GM21367 (cell line): ENCODE data around the gene AXIN1.
"Not testable (repeated sequence)": the region's sequence is repeated elsewhere in the genome, so short reads cannot be mapped to it uniquely, and the experiment has no call there.

Experiments used
- ATAC-seq: cut with Tn5 transposase; IDR thresholded peaks from one replicate; pipeline ENCODE4 v1.9.1; 2021; ENCODE audit not compliant: unreplicated experiment

The AXIN1 gene

GRCh38 chr16:381012-381788 lies 28.7 kb upstream of the AXIN1 start:
- peak; percentile 17 for ATAC-seq

GRCh38 chr16:380762-381011 lies 28.2 kb upstream of the AXIN1 start:
- ATAC-seq, result no peak

GRCh38 chr16:379961-380761 lies 27.6 kb upstream of the AXIN1 start:
- ATAC-seq, result no peak

- ATAC-seq, result no peak
These were observed 26.8 kb upstream of the AXIN1 start for GRCh38 chr16:379183-379960.

- no peak for ATAC-seq
These were observed 26.3 kb upstream of the AXIN1 start for GRCh38 chr16:378821-379182.

GRCh38 chr16:378113-378820 lies 25.7 kb upstream of the AXIN1 start:
- not testable (repeated sequence) for ATAC-seq

GRCh38 chr16:377419-377951 lies 25.0 kb upstream of the AXIN1 start:
- no peak for ATAC-seq

GRCh38 chr16:376817-377418 lies 24.4 kb upstream of the AXIN1 start:
- ATAC-seq, result no peak

- ATAC-seq, result no peak
These were observed 23.6 kb upstream of the AXIN1 start for GRCh38 chr16:375927-376816.

- no peak for ATAC-seq
These were observed 22.7 kb upstream of the AXIN1 start for GRCh38 chr16:375212-375611.

GRCh38 chr16:374616-374926 lies 22.0 kb upstream of the AXIN1 start:
- no peak for ATAC-seq

- no peak for ATAC-seq
These were observed 21.5 kb upstream of the AXIN1 start for GRCh38 chr16:373848-374615.

- ATAC-seq, result no peak
These were observed 20.6 kb upstream of the AXIN1 start for GRCh38 chr16:373020-373598.

GRCh38 chr16:372302-372983 lies 19.9 kb upstream of the AXIN1 start:
- ATAC-seq, result no peak

GRCh38 chr16:371515-372301 lies 19.2 kb upstream of the AXIN1 start:
- no peak for ATAC-seq

- ATAC-seq, result no peak
These were observed 18.5 kb upstream of the AXIN1 start for GRCh38 chr16:370979-371514.

- peak; percentile 64 for ATAC-seq
These were observed 17.9 kb upstream of the AXIN1 start, which contains the start of gene MRPL28 for GRCh38 chr16:370443-370842. Gene MRPL28 (minus strand): TSS chr16:370538. CDS start chr16:370218, 320 bp downstream.
